Stomach smooth muscle (tissue), 2 donors: ENCODE data around the gene TSPAN10.
"Not testable (repeated sequence)": the region's sequence is repeated elsewhere in the genome, so short reads cannot be mapped to it uniquely, and the experiment has no call there.

Experiments used
- H3K27ac ChIP-seq: one replicate; pipeline ENCODE4 v1.7.0; 2013; ENCODE audit warnings: mild to moderate bottlenecking, low read length, inconsistent platforms
- H3K27me3 ChIP-seq, 2 donors: one replicate each; pipeline ENCODE4 v1.7.0; 2013; ENCODE audit warnings: low read length in 2 of 2; ENCODE audit not compliant: insufficient read depth in 2 of 2, control insufficient read depth in 1 of 2
- H3K36me3 ChIP-seq, 2 donors: one replicate each; pipeline ENCODE4 v1.7.0; 2013; ENCODE audit warnings: low read length in 2 of 2; ENCODE audit not compliant: control insufficient read depth in 2 of 2, insufficient read depth in 2 of 2
- H3K4me1 ChIP-seq: one replicate; pipeline ENCODE4 v1.7.0; 2013; ENCODE audit warnings: low read length; ENCODE audit not compliant: control insufficient read depth, insufficient read depth
- H3K4me3 ChIP-seq, 2 donors: one replicate each; pipeline ENCODE4 v1.7.0; 2013; ENCODE audit warnings: low read length in 2 of 2
- H3K9ac ChIP-seq, 2 donors: one replicate each; pipeline ENCODE4 v1.7.0; 2013; ENCODE audit warnings: low read length in 2 of 2, mild to moderate bottlenecking in 1 of 2
- H3K9me3 ChIP-seq, 2 donors: one replicate each; pipeline ENCODE4 v1.7.0; 2013; ENCODE audit warnings: low read length in 2 of 2; ENCODE audit not compliant: control insufficient read depth in 2 of 2
- donor health status: healthy.
- donor health status: Pancreatic carcinoma.

Gene TSPAN10

GRCh38 chr17:81664051-81664470 lies 27.1 kb downstream of the TSPAN10 start:
- no peak overlapping the region for H3K27ac ChIP-seq
- H3K9ac ChIP-seq = no peak overlapping the region
- peaks cover 17% of the 10 kb centered on the region for H3K4me1 ChIP-seq
- H3K4me3 ChIP-seq = no peak overlapping the region
- H3K27me3 ChIP-seq = no peaks in the 10 kb centered on the region
- no peaks in the 10 kb centered on the region for H3K9me3 ChIP-seq
- H3K36me3 ChIP-seq = peaks cover 0 to 3% of the 10 kb centered on the region in 2 donors

- Histone ChIP-seq H3K4me1 (peaks cover 17% of the 10 kb centered on the region), H3K36me3 (peaks cover 5% of the 10 kb centered on the region in 2 donors), H3K27me3 (no peaks in the 10 kb centered on the region), H3K4me3 (peak overlapping the region; percentile 90), H3K9ac (peak overlapping the region; percentile 83 to 89), H3K27ac (peak overlapping the region; percentile 66), H3K9me3 (no peaks in the 10 kb centered on the region)
Observed at GRCh38 chr17:81665205-81666091, 28.5 kb downstream of the TSPAN10 start.

GRCh38 chr17:81666092-81666341 lies 29.0 kb downstream of the TSPAN10 start:
- no peaks in the 10 kb centered on the region for H3K9me3 ChIP-seq
- peak overlapping the region; percentile 83 to 89 for H3K9ac ChIP-seq
- no peaks in the 10 kb centered on the region for H3K27me3 ChIP-seq
- H3K27ac ChIP-seq = peak overlapping the region; percentile 66
- peaks cover 17% of the 10 kb centered on the region for H3K4me1 ChIP-seq
- H3K36me3 ChIP-seq = peaks cover 5 to 6% of the 10 kb centered on the region in 2 donors
- H3K4me3 ChIP-seq = peak overlapping the region; percentile 90

- Histone ChIP-seq H3K9ac (peak within 1 kb of the TSS; percentile 83 to 89), H3K27ac (peak within 1 kb of the TSS; percentile 66), H3K4me3 (peak within 1 kb of the TSS; percentile 90), H3K9me3 (no peaks in the 10 kb centered on the region), H3K27me3 (no peaks in the 10 kb centered on the region), H3K4me1 (peaks cover 17% of the 10 kb centered on the region), H3K36me3 (peaks cover 10 to 11% of the 10 kb centered on the region in 2 donors)
Observed at GRCh38 chr17:81666342-81667191, 29.6 kb downstream of the TSPAN10 start, which contains the start of the genes CCDC137 and OXLD1. Gene CCDC137 (plus strand): TSS chr17:81666737. CDS start chr17:81666767, 30 bp downstream. Gene OXLD1 (minus strand): TSS chr17:81666605. CDS start chr17:81666577, 28 bp downstream.

GRCh38 chr17:81667754-81668153 lies 30.8 kb downstream of the TSPAN10 start:
- Histone ChIP-seq H3K9ac (no peak overlapping the region), H3K4me1 (peaks cover 17% of the 10 kb centered on the region), H3K27ac (no peak overlapping the region), H3K9me3 (no peaks in the 10 kb centered on the region), H3K4me3 (peak overlapping the region in 1 of 2 donors; percentile 8), H3K27me3 (no peaks in the 10 kb centered on the region), H3K36me3 (peaks cover 19 to 23% of the 10 kb centered on the region in 2 donors)

- no peak overlapping the region for H3K4me3 ChIP-seq
- peaks cover 21 to 22% of the 10 kb centered on the region in 2 donors for H3K36me3 ChIP-seq
- no peaks in the 10 kb centered on the region for H3K9me3 ChIP-seq
- no peak overlapping the region for H3K27ac ChIP-seq
- no peak overlapping the region for H3K9ac ChIP-seq
- no peaks in the 10 kb centered on the region for H3K27me3 ChIP-seq
- H3K4me1 ChIP-seq = no peaks in the 10 kb centered on the region
Observed at GRCh38 chr17:81672504-81672903, 35.5 kb downstream of the TSPAN10 start.

- Histone ChIP-seq H3K4me3 (no peak overlapping the region), H3K27ac (no peak overlapping the region), H3K36me3 (peaks cover 21 to 22% of the 10 kb centered on the region in 2 donors), H3K4me1 (no peaks in the 10 kb centered on the region), H3K27me3 (no peaks in the 10 kb centered on the region), H3K9me3 (no peaks in the 10 kb centered on the region), H3K9ac (no peak overlapping the region)
Observed at GRCh38 chr17:81672954-81673353, 36.0 kb downstream of the TSPAN10 start.

GRCh38 chr17:81673561-81674258 lies 36.7 kb downstream of the TSPAN10 start:
- H3K9ac ChIP-seq = no peak overlapping the region
- H3K9me3 ChIP-seq = no peaks in the 10 kb centered on the region
- no peaks in the 10 kb centered on the region for H3K27me3 ChIP-seq
- H3K36me3 ChIP-seq = peaks cover 21 to 22% of the 10 kb centered on the region in 2 donors
- H3K4me1 ChIP-seq = no peaks in the 10 kb centered on the region
- no peak overlapping the region for H3K4me3 ChIP-seq
- no peak overlapping the region for H3K27ac ChIP-seq

GRCh38 chr17:81675515-81676221 lies 38.7 kb downstream of the TSPAN10 start:
- H3K36me3 ChIP-seq = peaks cover 17 to 23% of the 10 kb centered on the region in 2 donors
- H3K9ac ChIP-seq, H3K4me1 ChIP-seq, H3K9me3 ChIP-seq, H3K27me3 ChIP-seq, H3K27ac ChIP-seq, H3K4me3 ChIP-seq: not testable (repeated sequence)

- no peak overlapping the region for H3K9ac ChIP-seq
- H3K4me3 ChIP-seq = no peak overlapping the region
- H3K27me3 ChIP-seq = no peaks in the 10 kb centered on the region
- no peak overlapping the region for H3K27ac ChIP-seq
- peaks cover 9 to 17% of the 10 kb centered on the region in 2 donors for H3K36me3 ChIP-seq
- H3K9me3 ChIP-seq = no peaks in the 10 kb centered on the region
- H3K4me1 ChIP-seq = no peaks in the 10 kb centered on the region
Observed at GRCh38 chr17:81676906-81677305, 39.9 kb downstream of the TSPAN10 start.
